ENCODE measurements around the gene RBM23. TPM values are rescaled to one million over a fixed set of nuclear protein-coding genes. Genes with fewer than 3 reads are reported as not detected.
A peak's percentile ranks its signal among the peaks of the same experiment; 100 is the strongest.
"Not testable (repeated sequence)": the region's sequence is repeated elsewhere in the genome, so short reads cannot be mapped to it uniquely, and the experiment has no call there.

RBM23 gene
- polyA plus RNA-seq, 3 donors = 20.1 to 36.9 (median 34.6) TPM

GRCh38 chr14:22875003-22875747, 43.8 kb downstream of the RBM23 start:
- WGBS, 3 donors = 94 to 96% (median 94%) methylated on average over 15 of the region's 15 CpGs
- no peak overlapping the region for H3K27ac ChIP-seq (ENCODE audit: low read depth, low read length)

GRCh38 chr14:22872833-22873520, 46.0 kb downstream of the RBM23 start:
- whole genome bisulfite sequencing, 3 donors = 43 to 56% (median 53%) methylated on average over 10 of the region's 10 CpGs
- peak overlapping the region; percentile 94 for H3K27ac ChIP-seq (ENCODE audit: low read depth, low read length)

GRCh38 chr14:22872033-22872832, 46.7 kb downstream of the RBM23 start:
- H3K27ac ChIP-seq (ENCODE audit: low read depth, low read length) = peak overlapping the region; percentile 94
- WGBS, 3 donors = 0% methylated on average over 40 to 45 of the region's 45 CpGs

- H3K27ac ChIP-seq (ENCODE audit: low read depth, low read length) = peak within 1 kb of the TSS; percentile 94
- 1% methylated on average over 43 to 50 of the region's 50 CpGs for WGBS, 3 donors
Measured at GRCh38 chr14:22871224-22872032, 47.5 kb downstream of the RBM23 start, which contains the start of gene LRP10. LRP10 (plus strand) TSS chr14:22871740; CDS start chr14:22872304, 564 bp downstream.

- 2 to 3% (median 3%) methylated on average over 1 of the region's 1 CpG for WGBS, 3 donors
- H3K27ac ChIP-seq (ENCODE audit: low read depth, low read length) = peak overlapping the region; percentile 94
Measured at GRCh38 chr14:22870811-22871223, 48.1 kb downstream of the RBM23 start.

GRCh38 chr14:22866874-22867273, 52.1 kb downstream of the RBM23 start:
- WGBS, 3 donors = 95 to 99% (median 99%) methylated on average over 5 of the region's 5 CpGs
- no peak overlapping the region for H3K27ac ChIP-seq (ENCODE audit: low read depth, low read length)

GRCh38 chr14:22865424-22866405, 53.2 kb downstream of the RBM23 start:
- WGBS, 3 donors = 63 to 65% (median 63%) methylated on average over 6 of the region's 6 CpGs
- no peak overlapping the region for H3K27ac ChIP-seq (ENCODE audit: low read depth, low read length)

- 83 to 89% (median 89%) methylated on average over 4 of the region's 4 CpGs for WGBS, 3 donors
- H3K27ac ChIP-seq (ENCODE audit: low read depth, low read length) = no peak overlapping the region
Measured at GRCh38 chr14:22864979-22865378, 54.0 kb downstream of the RBM23 start.

- no peak overlapping the region for H3K27ac ChIP-seq (ENCODE audit: low read depth, low read length)
Measured at GRCh38 chr14:22861651-22862050, 57.3 kb downstream of the RBM23 start.

- not testable (repeated sequence) for H3K27ac ChIP-seq (ENCODE audit: low read depth, low read length)
- 58 to 92% (median 82%) methylated on average over 3 of the region's 3 CpGs for WGBS, 3 donors
Measured at GRCh38 chr14:22860377-22860776, 58.6 kb downstream of the RBM23 start.

GRCh38 chr14:22856428-22856827, 62.5 kb downstream of the RBM23 start:
- no peak overlapping the region for H3K27ac ChIP-seq (ENCODE audit: low read depth, low read length)
- 89 to 98% (median 89%) methylated on average over 5 of the region's 5 CpGs for WGBS, 3 donors

- no peak overlapping the region for H3K27ac ChIP-seq (ENCODE audit: low read depth, low read length)
- WGBS, 3 donors = 86 to 95% (median 95%) methylated on average over 8 of the region's 8 CpGs
Measured at GRCh38 chr14:22854963-22855724, 63.8 kb downstream of the RBM23 start.

GRCh38 chr14:22854296-22854695, 64.7 kb downstream of the RBM23 start:
- H3K27ac ChIP-seq (ENCODE audit: low read depth, low read length) = not testable (repeated sequence)
- WGBS, 3 donors = 96 to 97% (median 96%) methylated on average over 11 of the region's 11 CpGs

- 0 to 1% (median 1%) methylated on average over 20 of the region's 20 CpGs for WGBS, 3 donors
- no peak overlapping the region for H3K27ac ChIP-seq (ENCODE audit: low read depth, low read length)
Measured at GRCh38 chr14:22852940-22853767, 65.8 kb downstream of the RBM23 start.

GRCh38 chr14:22852599-22852939, 66.4 kb downstream of the RBM23 start:
- 52 to 83% (median 73%) methylated on average over 2 of the region's 2 CpGs for WGBS, 3 donors
- no peak overlapping the region for H3K27ac ChIP-seq (ENCODE audit: low read depth, low read length)

GRCh38 chr14:22852178-22852577, 66.8 kb downstream of the RBM23 start:
- not testable (repeated sequence) for H3K27ac ChIP-seq (ENCODE audit: low read depth, low read length)
- 78 to 86% (median 82%) methylated on average over 10 to 12 of the region's 12 CpGs for WGBS, 3 donors
